Activated naive CD8-positive, alpha-beta T cell (primary cell): Measurements from ENCODE around the gene ZNF394.

Experiments
- H3K27ac Mint-ChIP-seq: one replicate; pipeline ENCODE4 v1.8.0; 2021; ENCODE audit warnings: mixed read lengths
- H3K27me3 Mint-ChIP-seq: one replicate; pipeline ENCODE4 v1.8.0; 2021; ENCODE audit warnings: mixed read lengths
- H3K36me3 Mint-ChIP-seq: one replicate; pipeline ENCODE4 v1.8.0; 2021; ENCODE audit warnings: mixed read lengths
- H3K4me1 Mint-ChIP-seq: one replicate; pipeline ENCODE4 v1.8.0; 2021; ENCODE audit warnings: low read depth, mixed read lengths
- H3K4me3 Mint-ChIP-seq: one replicate; pipeline ENCODE4 v1.8.0; 2021; ENCODE audit warnings: mild to moderate bottlenecking, mixed read lengths
- H3K9me3 Mint-ChIP-seq: one replicate; pipeline ENCODE4 v1.8.0; 2021; ENCODE audit warnings: low read depth, mixed read lengths

The ZNF394 gene

GRCh38 chr7:99472561-99473314 is 27.3 kb downstream of the ZNF394 start, which contains the start of gene ZNF789:
TSS of gene ZNF789 (plus strand) at chr7:99472890. CDS start at chr7:99476457, 3,567 bp downstream.
- Mint-ChIP-seq H3K27me3 (no peaks in the 10 kb centered on the region), H3K9me3 (no peaks in the 10 kb centered on the region), H3K27ac (peak within 1 kb of the TSS; percentile 95), H3K36me3 (peaks cover 5% of the 10 kb centered on the region), H3K4me1 (peaks cover 24% of the 10 kb centered on the region), H3K4me3 (peak within 1 kb of the TSS; percentile 100)

GRCh38 chr7:99469381-99470065 is 30.6 kb downstream of the ZNF394 start:
- Mint-ChIP-seq H3K9me3 (no peaks in the 10 kb centered on the region), H3K36me3 (peaks cover 6% of the 10 kb centered on the region), H3K4me3 (no peak overlapping the region), H3K27me3 (no peaks in the 10 kb centered on the region), H3K4me1 (peaks cover 28% of the 10 kb centered on the region), H3K27ac (no peak overlapping the region)

- Mint-ChIP-seq H3K9me3 (no peaks in the 10 kb centered on the region), H3K27me3 (no peaks in the 10 kb centered on the region), H3K4me3 (no peak overlapping the region), H3K36me3 (peaks cover 11% of the 10 kb centered on the region), H3K27ac (no peak overlapping the region), H3K4me1 (peaks cover 33% of the 10 kb centered on the region)
Observed at GRCh38 chr7:99468336-99468918, 31.7 kb downstream of the ZNF394 start.

GRCh38 chr7:99465421-99465768 is 34.7 kb downstream of the ZNF394 start:
- H3K9me3 Mint-ChIP-seq: no peaks in the 10 kb centered on the region
- H3K27ac Mint-ChIP-seq: peak overlapping the region; percentile 92
- H3K27me3 Mint-ChIP-seq: no peaks in the 10 kb centered on the region
- peaks cover 11% of the 10 kb centered on the region for H3K36me3 Mint-ChIP-seq
- peak overlapping the region; percentile 97 for H3K4me3 Mint-ChIP-seq
- H3K4me1 Mint-ChIP-seq: peaks cover 33% of the 10 kb centered on the region

- Mint-ChIP-seq H3K27ac (no peak overlapping the region), H3K9me3 (no peaks in the 10 kb centered on the region), H3K27me3 (no peaks in the 10 kb centered on the region), H3K4me1 (peaks cover 41% of the 10 kb centered on the region), H3K36me3 (peaks cover 15% of the 10 kb centered on the region), H3K4me3 (no peak overlapping the region)
Observed at GRCh38 chr7:99461221-99461620, 38.9 kb downstream of the ZNF394 start.

GRCh38 chr7:99460651-99461050 is 39.4 kb downstream of the ZNF394 start:
- Mint-ChIP-seq H3K27me3 (no peaks in the 10 kb centered on the region), H3K27ac (peak overlapping the region; percentile 10), H3K9me3 (no peaks in the 10 kb centered on the region), H3K36me3 (peaks cover 15% of the 10 kb centered on the region), H3K4me3 (no peak overlapping the region), H3K4me1 (peaks cover 37% of the 10 kb centered on the region)

GRCh38 chr7:99459087-99459486 is 41.0 kb downstream of the ZNF394 start:
- no peak overlapping the region for H3K4me3 Mint-ChIP-seq
- H3K4me1 Mint-ChIP-seq: peaks cover 27% of the 10 kb centered on the region
- no peaks in the 10 kb centered on the region for H3K27me3 Mint-ChIP-seq
- H3K27ac Mint-ChIP-seq: no peak overlapping the region
- peaks cover 11% of the 10 kb centered on the region for H3K36me3 Mint-ChIP-seq
- no peaks in the 10 kb centered on the region for H3K9me3 Mint-ChIP-seq

- no peak overlapping the region for H3K4me3 Mint-ChIP-seq
- no peaks in the 10 kb centered on the region for H3K9me3 Mint-ChIP-seq
- H3K36me3 Mint-ChIP-seq: peaks cover 7% of the 10 kb centered on the region
- no peak overlapping the region for H3K27ac Mint-ChIP-seq
- H3K4me1 Mint-ChIP-seq: peaks cover 19% of the 10 kb centered on the region
- H3K27me3 Mint-ChIP-seq: no peaks in the 10 kb centered on the region
Observed at GRCh38 chr7:99457650-99458493, 42.2 kb downstream of the ZNF394 start.

GRCh38 chr7:99457050-99457649 is 42.9 kb downstream of the ZNF394 start:
- no peak overlapping the region for H3K27ac Mint-ChIP-seq
- H3K9me3 Mint-ChIP-seq: no peaks in the 10 kb centered on the region

GRCh38 chr7:99456288-99456687 is 43.8 kb downstream of the ZNF394 start:
- no peak overlapping the region for H3K27ac Mint-ChIP-seq
- peaks cover 7% of the 10 kb centered on the region for H3K36me3 Mint-ChIP-seq
- no peaks in the 10 kb centered on the region for H3K9me3 Mint-ChIP-seq
- no peak overlapping the region for H3K4me3 Mint-ChIP-seq
- H3K4me1 Mint-ChIP-seq: peaks cover 14% of the 10 kb centered on the region
- H3K27me3 Mint-ChIP-seq: no peaks in the 10 kb centered on the region

More at GRCh38 chr7:99457050-99457649, 42.9 kb downstream of the ZNF394 start:
- Mint-ChIP-seq H3K4me1 (peaks cover 15% of the 10 kb centered on the region), H3K36me3 (peaks cover 7% of the 10 kb centered on the region), H3K27me3 (no peaks in the 10 kb centered on the region), H3K4me3 (no peak overlapping the region)

GRCh38 chr7:99455874-99456273 is 44.2 kb downstream of the ZNF394 start:
- Mint-ChIP-seq H3K27me3 (no peaks in the 10 kb centered on the region), H3K27ac (no peak overlapping the region), H3K36me3 (peaks cover 7% of the 10 kb centered on the region)

GRCh38 chr7:99453105-99453504 is 47.0 kb downstream of the ZNF394 start:
- no peaks in the 10 kb centered on the region for H3K36me3 Mint-ChIP-seq
- no peak overlapping the region for H3K27ac Mint-ChIP-seq
- H3K4me1 Mint-ChIP-seq: no peaks in the 10 kb centered on the region
- H3K4me3 Mint-ChIP-seq: no peak overlapping the region
- H3K9me3 Mint-ChIP-seq: no peaks in the 10 kb centered on the region
- H3K27me3 Mint-ChIP-seq: no peaks in the 10 kb centered on the region

More at GRCh38 chr7:99455874-99456273, 44.2 kb downstream of the ZNF394 start:
- no peaks in the 10 kb centered on the region for H3K9me3 Mint-ChIP-seq
- H3K4me3 Mint-ChIP-seq: no peak overlapping the region
- peaks cover 12% of the 10 kb centered on the region for H3K4me1 Mint-ChIP-seq

- Mint-ChIP-seq H3K36me3 (no peaks in the 10 kb centered on the region), H3K4me1 (no peaks in the 10 kb centered on the region), H3K4me3 (no peak overlapping the region), H3K27ac (no peak overlapping the region), H3K27me3 (no peaks in the 10 kb centered on the region), H3K9me3 (no peaks in the 10 kb centered on the region)
Observed at GRCh38 chr7:99452541-99452940, 47.5 kb downstream of the ZNF394 start.

- H3K27me3 Mint-ChIP-seq: no peaks in the 10 kb centered on the region
Observed at GRCh38 chr7:99451936-99452335, 48.1 kb downstream of the ZNF394 start.

More at GRCh38 chr7:99451936-99452335, 48.1 kb downstream of the ZNF394 start:
- no peak overlapping the region for H3K4me3 Mint-ChIP-seq
- H3K9me3 Mint-ChIP-seq: no peaks in the 10 kb centered on the region
- no peak overlapping the region for H3K27ac Mint-ChIP-seq
- H3K4me1 Mint-ChIP-seq: no peaks in the 10 kb centered on the region
- H3K36me3 Mint-ChIP-seq: no peaks in the 10 kb centered on the region
